Right cardiac atrium (tissue), 5 donors: ENCODE data around the gene ABCC1. TPM values are rescaled to one million over a fixed set of nuclear protein-coding genes. Genes with fewer than 3 reads are reported as not detected.
"Not testable (repeated sequence)": the region's sequence is repeated elsewhere in the genome, so short reads cannot be mapped to it uniquely, and the experiment has no call there.

ENCODE experiments used
- ATAC-seq, 2 donors: fragments of 200-7000 bp; cut with Tn5 transposase; one replicate each; pipeline versions ENCODE4 v1.8.0 to v1.9.1; 2020; ENCODE audit warnings: moderate library complexity in 2 of 2, mild to moderate bottlenecking in 1 of 2
- DNase-seq, 3 donors: peaks; one replicate each; pipeline ENCODE4 v3.0.0-alpha.2; 2020
- H3K27ac ChIP-seq: one replicate; pipeline ENCODE4 v1.5.1; 2013; ENCODE audit warnings: mild to moderate bottlenecking, low read length, control low read depth, moderate library complexity
- H3K27me3 ChIP-seq: one replicate; pipeline ENCODE4 v1.6.1; 2013; ENCODE audit not compliant: control insufficient read depth, insufficient read depth
- H3K4me1 ChIP-seq: one replicate; pipeline ENCODE4 v1.6.1; 2013; ENCODE audit warnings: low read length; ENCODE audit not compliant: control insufficient read depth, insufficient read depth
- H3K4me3 ChIP-seq: one replicate; pipeline ENCODE4 v1.5.1; 2013; ENCODE audit warnings: low read length, control low read depth
- H3K9me3 ChIP-seq: one replicate; pipeline ENCODE4 v1.6.1; 2013; ENCODE audit warnings: low read length; ENCODE audit not compliant: control insufficient read depth
- WGBS: extraction: QIAGEN DNeasy Blood & Tissue Kit; methylation state at CpG from one replicate; pipeline ENCODE4 v1.1.7; 2013; 5-methylcytosine and 5-hydroxymethylcytosine counted together
- intact Hi-C, 4 donors: fragments of 100-400 bp; cut with DNase I; formaldehyde crosslinking; loops; one replicate each; pipeline versions ENCODE4 v1.11.0 to v1.14.0; 2022 to 2023
- polyA plus RNA-seq: library from polyadenylated mRNA; stranded (reverse); fragments of 200-250 nt; gene quantifications from one replicate; pipeline ENCODE4 v1.2.3, GENCODE V29; 2013
- total RNA-seq, 4 donors: library from RNA; stranded (reverse); fragmentation: NEBNext Ultra II Directional; extraction: Animal tissue kit (Norgen Biotek cat#: 25700); gene quantifications; one replicate each; pipeline ENCODE4 v1.2.1, GENCODE V29; 2021
- donor health status: healthy with polysubstance abuse.
- donor health status: DM: no; HTN: yes; CAD: no.
- donor health status: DM: no; HTN: no; CAD: no.
- donor health status: DM: no; HTN: yes; CAD: no; lungs with severe emphysema.
- donor health status: DM: yes; HTN: yes; CAD: no.

The ABCC1 gene
- total and polyA plus RNA-seq, 5 donors = 9.7 to 30.9 (median 24.4) TPM

DNA sequence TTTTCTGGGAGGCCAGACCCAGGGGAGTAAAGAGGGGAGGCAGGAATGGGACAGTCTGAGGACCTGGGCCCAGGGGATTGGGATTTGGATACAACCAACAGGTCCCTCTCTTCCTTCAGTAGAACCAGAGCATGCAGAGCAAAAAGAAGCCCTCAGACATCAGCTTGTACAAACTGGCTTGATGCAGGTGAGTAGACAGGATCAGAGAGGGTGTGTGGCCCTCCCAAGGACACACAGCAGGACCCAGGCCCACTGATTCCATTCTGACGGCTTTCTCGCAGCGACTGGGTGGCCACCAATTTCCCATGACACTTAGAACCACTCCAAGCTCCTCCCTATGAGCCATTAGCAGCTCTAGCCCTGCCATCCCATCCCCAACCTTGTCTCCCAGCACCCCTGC lies 210.2 kb downstream of the ABCC1 start:
- no peak for ATAC-seq
- no peaks in the 10 kb centered on the region for H3K9me3 ChIP-seq
- H3K4me1 ChIP-seq = no peaks in the 10 kb centered on the region
- intact Hi-C loops = no loop called here
- no peak for DNase-seq
- WGBS = 86% methylated on average over 3 of the region's 3 CpGs
- H3K27ac ChIP-seq = no peak overlapping the region
- H3K27me3 ChIP-seq = no peaks in the 10 kb centered on the region
- H3K4me3 ChIP-seq = no peak overlapping the region

DNA sequence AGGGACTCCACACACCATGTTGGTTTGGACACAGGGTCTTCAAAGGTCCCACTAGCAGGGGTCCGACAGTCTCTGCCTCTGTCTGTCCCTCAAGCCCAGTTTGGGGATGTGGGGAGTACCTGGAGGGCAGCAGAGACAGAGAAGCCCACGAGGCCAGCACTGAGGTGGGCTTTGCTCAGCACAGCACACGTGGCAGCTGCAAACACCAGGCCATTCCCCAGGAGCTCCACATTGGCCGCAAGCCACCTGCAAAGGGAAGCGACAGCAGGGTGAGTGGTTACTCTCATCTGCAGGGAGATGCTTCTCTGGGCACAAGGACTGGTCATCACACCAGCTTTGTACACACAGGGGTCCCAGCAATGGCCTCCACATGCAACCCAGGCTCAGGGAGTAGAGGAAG lies 211.9 kb downstream of the ABCC1 start:
- ATAC-seq (no peak), DNase-seq (no peak)
- intact Hi-C loops = no loop called here
- WGBS = 76% methylated on average over 5 of the region's 5 CpGs
- no peak overlapping the region for H3K27ac ChIP-seq
- no peaks in the 10 kb centered on the region for H3K27me3 ChIP-seq
- no peak overlapping the region for H3K4me3 ChIP-seq
- no peaks in the 10 kb centered on the region for H3K4me1 ChIP-seq
- no peaks in the 10 kb centered on the region for H3K9me3 ChIP-seq

DNA sequence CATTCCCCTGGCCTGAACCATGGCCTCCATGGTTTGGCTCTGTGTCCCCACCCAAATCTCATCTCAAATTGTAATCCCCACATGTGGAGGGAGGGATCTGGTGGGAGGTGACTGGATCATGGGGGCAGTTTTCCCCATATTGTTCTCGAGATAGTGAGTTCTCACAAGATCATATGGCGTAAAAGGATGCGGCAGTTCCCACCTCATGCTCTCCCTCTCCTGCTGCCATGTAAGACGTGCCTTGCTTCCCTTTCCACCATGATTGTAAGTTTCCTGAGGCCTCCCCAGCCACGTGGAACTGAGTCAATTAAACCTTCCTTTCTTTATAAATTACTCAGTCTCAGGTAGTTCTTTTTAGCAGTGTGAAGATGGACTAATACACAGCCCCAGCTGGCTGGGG lies 212.4 kb downstream of the ABCC1 start:
- 81% methylated on average over 5 of the region's 5 CpGs for WGBS
- H3K27me3 ChIP-seq, H3K4me1 ChIP-seq, H3K9me3 ChIP-seq, ATAC-seq, intact Hi-C loops, DNase-seq, H3K4me3 ChIP-seq, H3K27ac ChIP-seq: not testable (repeated sequence)

DNA sequence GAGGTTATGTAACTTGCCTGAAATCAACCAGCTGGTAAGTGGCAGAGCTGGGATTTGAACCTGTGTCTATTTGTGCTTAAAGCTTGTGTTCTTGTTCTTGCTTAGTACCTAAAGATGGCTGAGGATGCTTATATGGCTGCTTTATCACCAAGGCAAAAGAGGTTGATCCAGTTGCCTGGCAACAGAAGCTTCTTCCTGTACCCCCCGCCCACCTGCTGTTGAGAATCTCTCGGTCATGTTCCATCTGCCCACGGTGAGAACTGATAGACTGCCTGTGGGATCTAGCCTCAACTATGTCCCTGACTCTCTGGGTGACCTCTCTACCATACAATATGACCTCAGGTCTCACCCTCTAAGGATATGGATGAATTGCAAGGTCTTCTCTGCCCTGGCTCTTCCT lies 213.2 kb downstream of the ABCC1 start:
- intact Hi-C loops = no loop called here
- Histone ChIP-seq H3K27me3 (no peaks in the 10 kb centered on the region), H3K4me3 (no peak overlapping the region), H3K9me3 (no peaks in the 10 kb centered on the region), H3K27ac (no peak overlapping the region), H3K4me1 (no peaks in the 10 kb centered on the region)
- ATAC-seq (no peak), DNase-seq (no peak)
- WGBS = 85% methylated on average over 3 of the region's 3 CpGs

DNA sequence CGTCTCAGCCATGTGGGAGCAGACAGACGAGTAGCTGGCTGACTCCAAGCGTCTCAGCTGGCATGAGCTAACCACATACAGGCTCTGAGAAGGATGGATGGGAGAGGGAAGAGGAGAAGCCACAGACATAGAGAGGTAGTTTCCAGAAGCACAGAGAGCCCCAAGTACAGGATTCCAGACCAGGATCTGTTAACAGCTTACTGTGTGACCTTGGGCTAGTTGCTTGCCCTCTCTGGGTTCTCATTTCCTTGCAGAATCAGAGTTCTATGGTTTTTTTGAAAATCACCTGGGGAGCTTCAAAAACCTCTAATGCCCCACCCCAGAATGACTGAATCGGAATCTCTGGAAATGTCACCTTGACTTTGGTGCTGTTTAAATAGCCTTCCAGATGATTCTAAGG lies 213.7 kb downstream of the ABCC1 start:
- no peak overlapping the region for H3K27ac ChIP-seq
- intact Hi-C loops = no loop called here
- H3K27me3 ChIP-seq = no peaks in the 10 kb centered on the region
- no peaks in the 10 kb centered on the region for H3K9me3 ChIP-seq
- WGBS = 90% methylated on average over 4 of the region's 4 CpGs
- ATAC-seq = no peak
- H3K4me3 ChIP-seq = no peak overlapping the region
- H3K4me1 ChIP-seq = no peaks in the 10 kb centered on the region
- DNase-seq = no peak

DNA sequence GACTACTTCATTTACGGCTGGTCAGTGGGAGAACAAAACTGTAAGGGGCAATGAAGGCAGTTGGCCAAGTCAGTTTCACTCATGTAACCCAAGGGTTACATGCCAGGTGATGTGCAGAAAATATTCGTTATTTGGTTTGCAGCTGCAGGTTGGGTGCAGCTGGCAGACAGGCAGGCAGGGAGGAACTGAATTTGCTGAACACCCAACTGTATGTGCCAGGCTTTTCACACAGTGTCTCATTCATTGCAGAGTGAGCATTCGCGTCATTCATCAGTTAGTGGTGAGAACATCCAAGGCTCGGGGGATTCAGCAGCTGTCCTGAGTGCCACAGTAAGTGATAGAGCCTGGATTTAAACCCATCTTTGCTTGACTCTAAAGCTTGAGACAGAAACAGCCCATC lies 214.2 kb downstream of the ABCC1 start:
- Histone ChIP-seq H3K4me1 (no peaks in the 10 kb centered on the region), H3K27me3 (no peaks in the 10 kb centered on the region), H3K27ac (no peak overlapping the region), H3K4me3 (no peak overlapping the region), H3K9me3 (no peaks in the 10 kb centered on the region)
- peak in 1 of 3 donors; percentile 1 for DNase-seq
- no peak for ATAC-seq
- intact Hi-C loops = no loop called here
- 86% methylated on average over 5 of the region's 5 CpGs for WGBS

DNA sequence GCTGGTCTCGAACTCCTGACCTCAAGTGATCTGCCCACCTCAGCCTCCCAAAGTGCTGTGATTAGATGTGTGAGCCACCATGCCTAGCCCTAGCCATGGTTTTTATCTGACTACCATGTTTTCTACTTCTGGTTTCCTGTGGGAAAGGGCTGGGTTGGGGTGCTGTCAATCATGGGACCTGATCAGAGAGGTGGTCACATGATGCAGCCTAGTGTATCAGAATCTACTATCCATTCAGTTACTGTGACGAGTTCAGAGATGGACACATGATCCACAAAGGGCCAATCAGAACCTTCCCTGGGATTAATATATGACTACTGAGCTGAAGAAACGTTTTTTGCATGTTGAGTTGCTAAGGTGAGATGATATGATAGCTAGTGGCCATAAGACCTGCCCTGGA lies 214.8 kb downstream of the ABCC1 start:
- H3K4me3 ChIP-seq = no peak overlapping the region
- WGBS = 81% methylated on average over 3 of the region's 3 CpGs
- no peak overlapping the region for H3K27ac ChIP-seq
- H3K27me3 ChIP-seq = no peaks in the 10 kb centered on the region
- H3K9me3 ChIP-seq = no peaks in the 10 kb centered on the region
- intact Hi-C loops = no loop called here
- H3K4me1 ChIP-seq = no peaks in the 10 kb centered on the region
- no peak for DNase-seq
- ATAC-seq = no peak

DNA sequence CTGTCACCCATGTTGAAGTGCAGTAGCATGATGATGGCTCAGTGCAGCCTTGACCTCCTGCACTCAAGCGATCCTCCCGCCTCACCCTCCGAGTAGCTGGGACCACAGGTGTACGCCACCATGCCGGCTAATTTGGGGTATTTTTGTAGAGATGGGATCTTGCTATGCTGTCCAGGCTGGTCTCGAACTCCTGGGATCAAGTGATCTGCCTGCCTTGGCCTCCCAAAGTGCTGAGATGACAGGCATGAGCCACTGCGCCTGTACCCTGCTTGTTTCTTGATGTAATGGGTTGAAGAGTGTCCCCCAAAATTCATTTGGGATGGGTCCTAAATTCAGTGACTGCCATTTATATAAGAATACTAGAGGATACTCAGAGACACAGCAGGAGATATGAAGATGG lies 216.7 kb downstream of the ABCC1 start:
- H3K9me3 ChIP-seq = no peaks in the 10 kb centered on the region
- DNase-seq (no peak), ATAC-seq (no peak)
- no peaks in the 10 kb centered on the region for H3K27me3 ChIP-seq
- WGBS = 83% methylated on average over 7 of the region's 7 CpGs
- no peak overlapping the region for H3K27ac ChIP-seq
- H3K4me3 ChIP-seq = no peak overlapping the region
- intact Hi-C loops = no loop called here
- no peaks in the 10 kb centered on the region for H3K4me1 ChIP-seq

DNA sequence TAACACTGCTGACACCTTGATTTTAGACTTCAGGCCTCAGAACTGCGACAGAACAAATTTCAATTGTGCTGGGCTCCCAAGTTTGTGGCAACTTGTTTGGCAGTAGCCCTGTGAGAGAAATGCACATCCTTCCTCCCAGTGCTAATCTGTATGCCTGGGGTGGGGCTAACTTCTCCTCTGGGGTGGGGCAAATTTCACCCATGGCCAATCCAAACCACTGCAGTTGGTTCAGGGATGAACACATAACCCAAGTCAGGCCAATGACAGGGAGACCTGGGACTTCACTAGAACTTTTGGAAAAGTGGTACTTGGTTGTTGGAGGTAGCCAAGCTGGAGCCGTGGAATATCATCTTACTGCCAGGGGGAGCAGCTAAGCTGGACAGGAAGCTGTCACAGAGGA lies 217.5 kb downstream of the ABCC1 start:
- ATAC-seq (no peak), DNase-seq (no peak)
- Histone ChIP-seq H3K27ac (no peak overlapping the region), H3K4me3 (no peak overlapping the region), H3K27me3 (no peaks in the 10 kb centered on the region), H3K9me3 (no peaks in the 10 kb centered on the region), H3K4me1 (no peaks in the 10 kb centered on the region)
- intact Hi-C loops = no loop called here
- WGBS = 30% methylated on average over 2 of the region's 2 CpGs

DNA sequence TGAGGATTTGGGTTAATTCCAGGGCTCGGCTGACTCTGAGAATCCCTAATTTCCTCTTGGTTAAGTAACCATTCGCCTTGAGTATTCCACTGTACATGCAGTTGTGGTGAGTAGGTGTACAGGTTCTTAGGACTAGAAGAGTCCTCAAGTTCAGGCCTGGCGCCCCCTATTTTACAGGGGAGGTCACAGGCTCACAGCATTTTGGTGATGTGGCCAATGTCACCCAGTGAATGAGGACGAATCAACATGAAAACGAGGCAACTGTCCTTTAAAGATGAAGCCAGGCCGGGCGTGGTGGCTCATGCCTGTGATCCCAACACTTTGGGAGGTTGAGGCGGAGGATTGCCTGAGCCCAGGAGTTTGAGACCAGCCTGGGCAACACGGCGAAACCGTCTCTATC lies 218.5 kb downstream of the ABCC1 start:
- Histone ChIP-seq H3K27me3 (no peaks in the 10 kb centered on the region), H3K9me3 (no peaks in the 10 kb centered on the region), H3K27ac (no peak overlapping the region), H3K4me3 (no peak overlapping the region), H3K4me1 (no peaks in the 10 kb centered on the region)
- no peak for ATAC-seq
- intact Hi-C loops = no loop called here
- no peak for DNase-seq
- 85% methylated on average over 11 of the region's 11 CpGs for WGBS

DNA sequence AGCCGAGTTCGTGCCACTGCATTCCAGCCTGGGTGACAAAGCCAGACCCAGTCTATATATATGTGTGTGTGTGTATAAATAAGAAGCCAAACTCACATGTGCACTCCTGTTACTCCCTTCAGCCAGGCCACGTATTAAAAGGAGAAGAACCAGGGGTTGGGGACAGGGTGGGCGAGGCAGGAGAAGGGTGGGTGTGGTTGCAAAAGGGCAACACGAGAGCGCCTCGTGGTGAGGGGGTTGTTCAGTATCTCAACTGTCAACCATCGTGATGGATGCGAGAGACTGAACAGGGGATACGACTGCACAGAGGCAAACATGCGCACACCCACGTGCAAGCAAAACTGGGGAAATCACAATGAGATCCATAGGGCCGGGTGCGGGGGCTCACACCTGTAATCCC lies 219.0 kb downstream of the ABCC1 start:
- intact Hi-C loops = no loop called here
- Histone ChIP-seq H3K4me1 (no peaks in the 10 kb centered on the region), H3K27me3 (no peaks in the 10 kb centered on the region), H3K27ac (no peak overlapping the region), H3K4me3 (no peak overlapping the region), H3K9me3 (no peaks in the 10 kb centered on the region)
- 88% methylated on average over 14 of the region's 14 CpGs for WGBS
- ATAC-seq = no peak
- no peak for DNase-seq

DNA sequence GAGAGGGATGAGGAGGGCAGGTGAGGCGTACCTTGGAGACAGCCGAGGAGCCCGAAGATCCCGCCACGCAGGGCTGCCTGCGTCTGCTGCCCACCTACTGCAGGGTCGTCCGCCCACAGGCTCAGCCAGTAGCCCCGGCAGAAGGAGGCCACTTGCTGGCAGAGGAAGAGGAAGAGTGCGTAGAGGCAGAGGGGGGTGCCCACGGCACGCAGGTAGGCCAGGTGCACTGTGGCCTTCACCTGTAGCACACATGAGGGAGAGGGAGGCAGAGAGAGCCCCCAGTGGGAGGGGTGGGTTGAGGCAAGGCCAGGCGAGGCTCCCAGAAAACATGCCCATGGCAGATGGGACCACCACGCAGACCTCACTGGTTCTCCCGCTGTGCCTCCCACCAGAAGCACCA lies 220.2 kb downstream of the ABCC1 start:
- Histone ChIP-seq H3K27me3 (no peaks in the 10 kb centered on the region), H3K27ac (no peak overlapping the region), H3K9me3 (no peaks in the 10 kb centered on the region), H3K4me3 (no peak overlapping the region), H3K4me1 (no peaks in the 10 kb centered on the region)
- 96% methylated on average over 15 of the region's 15 CpGs for WGBS
- intact Hi-C loops = no loop called here
- DNase-seq (no peak), ATAC-seq (no peak)
